GM21423 (cell line): ENCODE results near the gene CGRRF1.

ENCODE experiments used
- ATAC-seq: cut with Tn5 transposase; IDR thresholded peaks from one replicate; pipeline ENCODE4 v1.9.1; 2021; ENCODE audit warnings: mild to moderate bottlenecking, moderate library complexity; ENCODE audit not compliant: unreplicated experiment

Gene CGRRF1, protein sequence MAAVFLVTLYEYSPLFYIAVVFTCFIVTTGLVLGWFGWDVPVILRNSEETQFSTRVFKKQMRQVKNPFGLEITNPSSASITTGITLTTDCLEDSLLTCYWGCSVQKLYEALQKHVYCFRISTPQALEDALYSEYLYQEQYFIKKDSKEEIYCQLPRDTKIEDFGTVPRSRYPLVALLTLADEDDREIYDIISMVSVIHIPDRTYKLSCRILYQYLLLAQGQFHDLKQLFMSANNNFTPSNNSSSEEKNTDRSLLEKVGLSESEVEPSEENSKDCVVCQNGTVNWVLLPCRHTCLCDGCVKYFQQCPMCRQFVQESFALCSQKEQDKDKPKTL

DNA sequence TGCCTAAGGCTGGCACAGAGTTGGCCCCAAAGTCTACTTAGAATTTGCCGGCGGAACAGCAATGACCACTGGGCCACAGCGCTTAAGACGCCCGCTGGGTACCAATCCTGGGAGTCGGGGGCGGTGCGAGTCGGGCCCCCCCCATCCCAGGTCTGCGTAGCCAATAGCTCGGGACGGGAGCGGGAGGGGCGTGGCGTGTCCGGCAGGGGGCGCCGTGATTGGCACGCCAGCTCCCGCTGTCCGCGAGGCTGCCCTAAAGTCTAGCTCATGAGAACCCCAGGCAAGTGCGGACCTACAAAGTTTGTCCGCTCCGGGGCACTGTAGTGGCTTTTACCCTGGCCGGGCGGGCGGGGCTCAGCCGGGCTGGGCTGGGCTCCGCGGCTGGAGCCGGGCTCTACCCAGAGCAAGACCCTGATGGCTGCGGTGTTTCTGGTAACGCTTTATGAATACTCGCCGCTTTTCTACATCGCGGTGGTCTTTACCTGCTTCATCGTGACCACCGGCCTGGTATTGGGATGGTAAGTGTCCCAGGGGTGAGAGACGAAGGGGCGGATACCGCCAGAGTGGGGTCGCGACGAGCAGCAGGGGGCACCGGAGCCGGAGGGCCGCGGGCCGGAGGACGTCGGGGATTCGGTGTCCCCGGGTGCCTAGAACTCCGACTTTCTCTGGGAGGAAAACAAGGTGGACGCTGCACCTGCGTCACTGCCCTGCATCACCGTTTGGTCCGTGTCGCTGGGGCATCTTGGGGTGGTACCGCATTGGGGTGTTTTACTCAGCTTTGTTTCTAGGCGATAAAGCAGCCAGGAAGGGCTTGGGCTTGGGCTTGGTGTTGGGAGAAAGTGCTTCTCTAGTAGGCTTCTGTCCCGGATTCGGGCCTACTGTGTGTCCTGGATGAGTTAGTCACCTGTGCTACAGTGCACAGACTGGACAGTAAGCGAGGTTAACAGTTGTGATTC is at the start of gene CGRRF1:
CGRRF1 (plus strand) TSS at position 361 of the 956 bp plus-strand sequence; CDS start at position 415, 54 bp downstream.
- peak; percentile 94 for ATAC-seq

DNA sequence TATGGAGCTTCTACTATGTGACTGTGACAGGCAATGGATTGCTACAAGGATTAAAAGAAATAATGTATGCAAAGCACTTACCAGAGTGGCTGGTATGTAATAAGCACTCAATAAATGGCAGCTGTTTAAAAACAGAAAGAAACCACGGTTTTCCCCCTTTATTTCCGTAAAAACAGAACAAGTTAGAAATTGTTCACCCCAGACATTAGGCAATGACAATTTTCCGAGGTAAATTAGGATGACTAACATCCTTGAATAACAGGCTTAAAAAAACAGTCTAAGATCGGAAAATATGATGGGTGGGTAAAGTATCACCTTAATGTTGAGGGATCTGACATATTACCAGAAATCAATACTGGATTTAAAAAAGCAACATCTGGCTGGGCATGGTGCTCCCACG is 47.7 kb upstream of the CGRRF1 start:
- no peak for ATAC-seq

DNA sequence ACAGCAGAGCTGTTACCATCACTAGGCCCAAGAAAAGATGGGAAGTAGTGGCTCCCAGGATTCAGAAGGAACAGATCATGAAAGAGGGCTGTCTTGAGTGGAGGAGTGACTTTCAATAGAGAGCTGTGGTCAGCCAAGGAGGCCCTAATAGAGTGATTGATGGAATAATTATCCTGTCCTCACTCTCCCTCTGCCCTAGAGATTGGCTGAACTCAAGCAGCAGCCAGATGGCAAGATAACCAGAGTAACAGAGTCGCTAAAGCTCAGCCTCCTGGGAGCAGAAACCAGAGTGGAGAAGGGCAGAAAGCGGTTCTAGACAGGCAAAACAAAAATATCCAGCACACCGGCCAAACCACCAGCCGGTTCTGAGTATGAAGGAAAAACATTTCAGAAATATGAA is 44.1 kb upstream of the CGRRF1 start:
- no peak for ATAC-seq

DNA sequence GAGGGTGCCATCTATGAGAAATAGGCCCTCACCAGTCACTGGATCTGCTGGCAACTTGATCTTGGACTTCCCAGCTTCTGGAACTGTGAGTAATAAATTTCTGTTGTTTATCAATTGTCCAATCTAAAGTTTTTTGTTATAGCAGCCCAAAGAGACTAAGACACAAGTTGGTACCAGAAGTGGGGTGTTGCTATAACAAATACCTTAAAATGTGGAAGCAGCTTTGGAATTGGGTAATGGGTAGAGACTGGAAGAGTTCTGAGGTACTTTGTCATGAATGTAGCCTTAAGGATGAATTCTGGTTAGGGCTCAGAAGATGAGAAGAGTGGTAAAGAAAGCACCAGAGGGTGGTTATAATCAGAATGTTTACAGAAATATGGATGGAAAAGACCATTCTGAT is 42.4 kb upstream of the CGRRF1 start:
- no peak for ATAC-seq

DNA sequence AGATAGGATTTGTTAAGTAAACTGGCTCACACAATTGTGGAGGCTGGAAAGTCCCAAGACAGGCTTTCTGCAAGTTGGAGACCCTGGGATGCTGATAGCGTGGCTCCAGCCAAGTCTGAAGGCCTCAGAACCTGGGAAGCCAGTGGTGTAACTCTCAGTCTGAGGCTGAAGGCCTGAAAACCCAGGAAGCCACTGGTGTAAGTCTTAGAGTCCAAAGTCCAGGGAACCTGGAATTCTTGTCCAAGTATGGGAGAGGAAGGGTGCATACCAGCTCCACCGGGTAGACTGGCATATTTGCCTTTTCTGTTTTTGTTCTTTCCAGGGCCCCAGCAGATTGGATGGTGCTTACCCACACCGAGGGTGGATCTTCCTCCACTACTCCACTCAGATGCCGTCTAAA is 39.0 kb upstream of the CGRRF1 start:
- ATAC-seq = no peak

DNA sequence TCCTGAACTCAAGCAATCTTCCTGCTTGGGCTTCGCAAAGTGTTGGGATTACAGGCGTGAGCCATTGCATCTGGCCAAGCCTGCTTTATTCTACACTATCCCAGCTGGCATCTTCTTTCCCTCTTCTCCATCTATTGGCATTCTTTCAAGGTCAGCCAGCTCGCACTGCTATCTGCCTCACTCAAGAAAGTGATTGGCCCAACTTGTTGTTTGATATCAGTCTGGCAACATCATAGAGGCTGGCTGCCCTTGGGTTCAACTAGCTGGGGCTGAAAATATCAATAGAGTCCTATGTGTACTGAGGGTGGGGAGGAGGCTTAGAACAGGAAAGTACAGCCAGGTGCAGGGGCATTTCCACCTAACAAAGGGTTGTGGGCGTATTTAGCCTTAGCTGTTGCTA is 38.1 kb upstream of the CGRRF1 start:
- no peak for ATAC-seq

DNA sequence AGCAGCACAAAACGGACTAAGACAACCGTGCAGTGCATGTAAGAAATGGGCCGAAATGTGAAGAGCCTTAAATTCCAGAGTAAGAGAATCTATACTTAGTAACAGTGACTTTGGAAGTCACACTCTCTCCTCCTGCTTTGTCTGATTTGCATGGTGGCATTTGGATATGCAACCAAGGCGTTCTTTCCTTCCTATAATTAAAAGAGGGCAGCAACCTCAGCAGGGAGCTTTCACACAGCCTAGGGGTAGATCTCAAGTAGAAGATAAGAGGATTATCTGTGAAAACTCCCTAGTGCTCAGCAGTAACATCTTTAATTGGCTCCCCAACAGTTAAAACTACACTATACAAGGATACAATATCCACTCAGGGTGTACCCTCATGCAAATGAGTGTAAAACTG is 37.4 kb upstream of the CGRRF1 start:
- ATAC-seq = no peak

DNA sequence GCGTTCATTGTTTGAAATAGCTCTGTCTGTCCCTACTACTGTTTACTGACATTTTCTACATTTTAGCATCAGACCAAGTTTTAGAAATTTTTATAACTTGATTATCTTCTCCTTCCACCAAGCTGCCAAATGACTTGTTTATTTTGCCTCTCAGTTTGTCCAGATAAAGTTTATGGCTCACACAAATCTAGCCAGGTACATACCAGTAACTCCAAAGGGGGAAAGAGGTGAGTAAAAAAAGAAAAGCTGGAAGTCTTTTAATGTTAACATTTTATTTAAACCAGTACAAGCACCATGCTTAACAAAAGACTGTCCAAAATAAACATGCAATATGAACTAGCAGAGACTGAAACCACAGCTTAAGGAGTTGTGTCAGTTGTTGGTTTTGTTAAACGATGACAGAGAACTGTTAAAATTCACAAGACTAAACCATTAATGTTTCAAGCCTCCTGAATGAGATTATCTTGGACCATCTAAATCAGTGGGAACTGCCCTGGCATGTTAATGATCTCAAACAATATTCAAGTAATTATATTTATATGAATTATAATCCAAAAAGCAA is 35.4 kb upstream of the CGRRF1 start:
- no peak for ATAC-seq

DNA sequence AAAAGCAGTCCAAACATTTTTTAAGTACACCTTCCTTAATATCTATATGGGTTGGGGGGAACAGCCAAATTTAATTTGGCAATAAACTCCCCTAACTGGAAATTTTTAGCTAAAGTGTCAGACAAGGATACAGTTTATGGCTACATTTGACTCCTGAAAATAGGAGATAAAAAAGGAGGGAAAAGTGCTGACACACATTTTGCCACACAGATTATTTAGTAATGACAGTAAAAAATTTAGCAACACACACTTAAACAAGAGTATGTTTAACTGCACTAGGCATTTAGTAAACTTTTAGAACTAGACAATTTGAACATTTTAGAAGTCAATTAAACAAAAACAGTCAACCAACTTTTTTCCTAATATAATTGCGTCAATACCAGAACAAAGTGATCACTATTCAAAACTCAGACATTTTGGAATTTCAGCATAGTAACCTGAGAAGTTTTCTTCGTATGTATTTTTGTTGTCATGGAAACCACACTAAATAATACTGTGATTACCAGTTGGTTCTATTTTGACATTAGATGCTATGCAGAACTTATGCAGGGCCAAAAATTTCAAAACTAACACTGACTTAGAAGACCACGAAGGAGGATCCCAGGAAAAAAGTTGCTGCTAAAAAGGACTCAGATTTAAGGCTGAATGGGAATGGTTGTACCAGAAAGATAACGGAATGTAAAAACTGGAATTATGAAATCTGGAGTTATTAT is 34.4 kb upstream of the CGRRF1 start:
- ATAC-seq = no peak

DNA sequence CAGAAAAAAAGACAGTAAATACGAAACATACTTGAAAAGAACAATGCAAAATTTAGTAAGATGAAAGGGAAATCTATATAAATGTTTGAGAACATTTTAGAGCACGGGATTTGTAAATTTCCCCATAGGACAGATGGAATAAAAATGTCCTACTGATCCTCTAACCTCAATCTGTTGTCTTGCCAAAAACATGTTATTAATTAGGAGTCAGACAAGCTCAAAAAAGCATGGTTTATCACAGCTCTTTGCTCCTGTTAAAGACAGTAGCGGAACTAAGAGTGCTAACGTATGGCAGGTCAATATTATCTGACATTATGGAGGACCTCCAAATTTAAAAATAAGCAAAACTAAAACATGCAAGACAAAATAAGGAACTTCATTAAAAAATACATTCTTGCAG is 33.8 kb upstream of the CGRRF1 start:
- ATAC-seq = no peak

DNA sequence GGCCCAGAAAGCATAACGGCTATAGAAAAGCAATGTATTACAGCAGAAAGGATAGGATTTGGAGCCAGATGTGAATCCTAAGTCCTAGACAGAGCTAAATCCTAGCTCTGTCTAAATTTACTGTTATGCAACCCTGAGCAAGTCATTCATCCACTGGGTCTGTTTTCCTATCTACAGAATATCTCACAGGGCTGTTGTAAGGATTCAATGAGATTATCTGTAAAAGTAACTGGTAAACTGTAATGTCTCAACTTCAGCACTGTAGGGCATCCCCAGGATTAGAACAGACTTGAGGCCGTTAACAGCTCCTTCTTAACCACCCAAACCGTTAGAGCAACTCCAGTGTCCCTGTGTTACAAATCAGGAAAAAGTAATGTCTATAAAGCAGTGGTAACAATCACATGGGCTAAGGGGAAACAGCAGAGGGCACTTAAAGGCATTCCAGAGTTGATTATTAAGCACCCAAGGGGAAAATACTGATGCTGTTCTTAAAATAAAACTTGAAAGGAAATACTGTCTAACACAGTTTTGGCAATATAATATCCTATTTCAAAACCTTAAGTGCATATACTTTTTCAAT is 31.0 kb upstream of the CGRRF1 start:
- no peak for ATAC-seq

DNA sequence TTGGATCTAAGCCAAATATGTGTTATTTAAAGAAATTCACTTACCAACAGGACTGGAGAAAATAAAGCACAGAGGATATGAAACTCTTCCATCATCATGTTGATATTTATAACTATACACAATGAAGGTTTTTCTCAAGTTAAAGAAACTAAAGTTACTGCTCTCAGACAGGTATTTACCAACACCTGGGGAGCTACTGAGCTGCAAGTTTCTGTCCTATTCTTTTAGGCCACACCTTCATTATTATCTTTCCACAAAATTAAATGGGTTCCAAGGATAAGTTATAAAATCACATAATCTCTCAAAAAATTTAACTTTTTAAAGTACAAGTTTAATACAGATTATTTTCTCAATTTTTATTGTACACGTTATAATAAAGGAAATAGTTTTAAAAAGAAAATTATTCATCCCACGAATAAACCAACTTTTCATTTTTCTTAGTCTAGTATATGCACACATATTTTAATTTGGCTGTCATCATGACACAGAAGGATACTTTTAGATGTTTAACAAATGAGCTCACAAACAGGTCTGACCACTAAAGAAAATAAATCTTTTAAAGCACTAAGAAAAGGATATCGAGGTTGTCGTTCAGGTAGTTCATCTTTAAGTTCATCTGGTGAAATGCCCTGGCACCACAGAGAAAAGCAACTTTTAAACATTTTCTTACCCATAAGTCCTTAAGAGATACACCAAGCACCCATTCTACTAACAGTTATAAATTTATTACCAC is 28.7 kb upstream of the CGRRF1 start:
- no peak for ATAC-seq

DNA sequence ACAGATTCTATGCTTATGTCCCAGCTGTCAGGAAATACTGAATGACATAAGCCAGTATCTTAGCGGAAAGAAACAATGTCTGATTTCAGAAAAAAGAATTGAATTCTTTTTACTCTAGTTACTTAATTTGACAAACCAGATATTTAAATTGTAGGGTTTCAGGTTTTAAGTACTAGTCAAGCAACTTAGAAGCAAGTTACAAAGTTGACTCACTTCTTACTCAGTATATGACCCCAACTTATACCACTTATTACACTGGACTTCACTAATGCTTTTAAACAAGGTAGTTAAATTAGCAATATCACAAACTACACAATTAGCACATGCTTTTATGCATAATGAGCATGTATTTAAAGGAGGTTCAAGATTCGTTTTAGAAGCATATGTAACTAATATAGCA is 28.0 kb upstream of the CGRRF1 start:
- no peak for ATAC-seq

DNA sequence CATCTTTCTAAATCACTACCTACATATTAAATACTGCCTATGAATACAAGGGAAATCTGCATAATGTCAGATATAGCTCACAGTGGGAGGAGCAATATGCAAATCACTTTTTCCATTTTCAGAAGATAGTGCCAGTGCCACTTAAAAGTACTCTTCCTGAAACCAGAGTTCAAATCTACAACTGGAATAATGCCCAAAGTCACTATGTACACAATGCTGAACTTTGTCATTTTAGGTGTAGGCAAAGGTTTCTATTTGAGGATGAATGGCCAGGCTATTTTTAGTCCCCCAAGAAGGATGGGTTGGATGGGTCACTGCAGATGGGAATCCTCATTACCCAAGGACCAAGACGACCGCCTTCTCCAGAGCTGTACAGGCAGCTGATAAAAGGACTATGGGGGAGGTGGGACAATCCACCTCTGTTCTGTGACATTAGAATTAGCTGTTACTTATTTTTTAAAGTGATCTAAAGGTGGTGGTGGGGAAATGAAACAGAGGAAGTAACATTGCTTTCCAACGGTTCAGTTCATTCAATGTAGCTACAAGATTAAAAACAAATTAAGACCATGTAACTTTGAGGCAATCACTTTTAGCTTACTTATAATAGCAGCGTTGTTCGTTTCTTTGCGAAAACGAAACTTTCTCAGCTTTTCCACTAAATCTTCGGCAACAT is 26.5 kb upstream of the CGRRF1 start:
- no peak for ATAC-seq

DNA sequence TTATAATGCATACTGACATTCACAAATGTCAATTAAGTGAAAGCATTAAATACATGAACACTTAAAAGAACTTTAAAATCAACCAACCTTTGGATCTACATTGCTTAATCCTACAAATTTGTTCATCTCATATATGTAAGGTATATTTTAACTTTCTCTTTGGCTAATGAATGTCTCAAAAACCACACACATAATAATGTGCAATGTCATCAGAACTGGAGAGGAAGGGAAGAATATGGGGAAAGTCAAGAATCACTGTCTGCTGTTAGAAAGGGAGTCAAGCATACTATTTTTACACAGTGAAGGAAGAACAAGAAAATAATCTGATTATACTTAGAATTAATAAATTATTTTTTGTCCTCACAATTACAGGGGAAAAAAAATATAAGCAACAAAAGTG is 25.9 kb upstream of the CGRRF1 start:
- no peak for ATAC-seq

DNA sequence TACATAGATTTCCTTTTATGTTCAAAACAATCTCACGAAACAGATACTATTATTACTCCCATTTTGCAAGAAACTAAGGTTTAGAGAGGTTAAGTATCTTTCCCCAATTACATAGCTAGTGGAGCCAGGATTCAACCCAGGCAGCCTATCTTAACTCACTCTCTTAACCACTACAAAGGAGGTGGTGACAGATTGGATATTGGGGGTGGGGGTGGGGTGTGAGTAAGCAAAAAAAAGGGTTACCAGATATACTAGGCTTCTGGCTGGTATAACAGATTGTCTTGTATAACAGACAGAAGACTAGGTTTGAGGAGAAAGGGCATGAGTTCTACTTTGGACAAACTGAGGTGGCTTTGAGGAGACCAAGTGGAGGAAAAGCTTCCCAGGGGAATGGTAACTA is 23.0 kb upstream of the CGRRF1 start:
- ATAC-seq = no peak

DNA sequence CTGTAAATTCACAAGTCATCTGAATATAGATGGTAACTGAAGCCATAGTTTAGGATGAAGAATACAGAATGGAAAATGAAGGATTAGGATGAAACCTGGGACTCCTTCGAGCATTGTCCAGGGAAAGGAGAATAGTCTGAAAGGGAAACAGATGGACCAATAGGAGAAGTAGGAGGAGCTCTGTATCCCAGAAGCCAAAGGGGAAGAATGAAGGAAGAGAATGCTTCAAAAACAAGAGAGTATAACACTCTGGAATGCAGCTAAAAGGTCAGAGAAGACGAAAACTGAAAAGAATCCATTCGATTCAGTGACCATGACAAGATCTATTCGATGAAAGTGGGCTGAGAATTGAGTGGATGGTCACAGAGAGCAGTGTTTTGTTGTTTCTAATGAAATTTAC is 21.9 kb upstream of the CGRRF1 start:
- ATAC-seq = no peak

DNA sequence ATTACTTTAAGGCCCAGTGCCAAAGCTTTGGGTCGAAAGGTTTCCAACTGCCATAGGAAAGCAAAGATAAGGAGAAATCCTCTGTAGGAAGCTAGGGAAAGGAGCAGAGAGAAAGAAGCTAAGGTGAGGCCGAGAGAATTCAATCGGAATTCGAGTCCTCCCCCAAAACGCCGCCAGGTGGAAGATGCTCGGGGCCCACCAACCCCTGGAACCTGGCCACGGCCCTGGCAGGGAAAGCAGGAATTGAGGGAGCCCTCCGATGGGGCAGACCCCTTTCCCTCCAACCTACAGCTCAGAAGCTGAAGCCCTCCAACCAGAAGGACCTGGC is 21.4 kb upstream of the CGRRF1 start:
- no peak for ATAC-seq

DNA sequence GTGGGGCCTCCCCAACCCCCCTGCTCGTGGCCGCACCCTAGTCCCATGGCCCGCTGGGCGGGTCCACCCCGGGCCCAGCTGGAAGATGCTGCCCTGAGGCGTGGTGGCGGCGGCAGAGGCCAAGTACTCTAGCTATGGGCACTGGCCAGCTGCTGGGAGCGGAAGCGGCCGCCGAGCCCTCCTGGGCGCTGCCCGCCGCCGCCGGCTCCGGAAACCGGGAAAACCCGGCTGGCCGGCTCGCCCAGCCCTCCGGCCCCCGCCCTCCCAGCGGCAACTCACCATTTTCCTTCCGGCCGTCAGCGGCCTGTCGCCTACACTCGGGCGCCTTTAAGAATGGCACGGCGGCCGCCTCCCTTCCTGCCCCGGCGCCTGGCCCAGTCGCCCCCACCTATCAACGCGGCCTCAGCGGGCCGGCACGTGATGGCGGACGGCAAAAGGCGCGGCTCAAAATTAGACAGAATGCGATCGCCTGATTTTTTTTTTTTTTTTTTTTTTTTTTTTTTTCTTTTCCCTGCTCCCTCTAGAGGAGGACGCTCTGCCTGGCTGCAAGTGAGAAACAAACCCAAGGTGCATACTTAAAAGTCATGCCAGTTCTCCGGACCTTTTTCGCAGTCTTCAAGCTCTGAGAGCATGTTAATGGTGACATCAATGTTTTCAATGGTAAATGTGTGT is 20.9 kb upstream of the CGRRF1 start, which contains the start of gene GMFB:
GMFB (minus strand) TSS at position 335 of the 672 bp plus-strand sequence; CDS start at position 282, 53 bp downstream.
- ATAC-seq = peak; percentile 91
